Stimulated activated memory B cell treated with anti-CD40 and anti-IgM and Interleukin-4, amounts not matched to agents 10 μg/mL and 1 μg/mL and 100 μg/mL, for 72 hours (primary cell): Measurements from ENCODE around the gene PAK6.
A peak's percentile ranks its signal among the peaks of the same experiment; 100 is the strongest.

Experiments
- ATAC-seq: fragments of 150-1000 bp; cut with Tn5 transposase; 2 replicates; pipeline ENCODE4 v1.10.0; 2021
- H3K27ac Mint-ChIP-seq: one replicate; pipeline ENCODE4 v1.8.0; 2022; ENCODE audit warnings: mild to moderate bottlenecking, mixed read lengths
- H3K27me3 Mint-ChIP-seq: one replicate; pipeline ENCODE4 v1.8.0; 2022; ENCODE audit warnings: mixed read lengths
- H3K36me3 Mint-ChIP-seq: one replicate; pipeline ENCODE4 v1.8.0; 2022; ENCODE audit warnings: mixed read lengths
- H3K4me1 Mint-ChIP-seq: one replicate; pipeline ENCODE4 v1.8.0; 2022; ENCODE audit warnings: mixed read lengths
- H3K4me3 Mint-ChIP-seq: one replicate; pipeline ENCODE4 v1.8.0; 2022; ENCODE audit warnings: mild to moderate bottlenecking, moderate library complexity, mixed read lengths
- H3K9me3 Mint-ChIP-seq: one replicate; pipeline ENCODE4 v1.8.0; 2022; ENCODE audit warnings: mixed read lengths

Gene PAK6

GRCh38 chr15:40259021-40259420 lies 20.2 kb downstream of the PAK6 start:
- H3K4me1 Mint-ChIP-seq: no peaks in the 10 kb centered on the region
- peaks cover 12% of the 10 kb centered on the region for H3K27me3 Mint-ChIP-seq
- no peak overlapping the region for H3K4me3 Mint-ChIP-seq
- no peak for ATAC-seq
- no peak overlapping the region for H3K27ac Mint-ChIP-seq
- H3K36me3 Mint-ChIP-seq: no peaks in the 10 kb centered on the region
- no peaks in the 10 kb centered on the region for H3K9me3 Mint-ChIP-seq

DNA sequence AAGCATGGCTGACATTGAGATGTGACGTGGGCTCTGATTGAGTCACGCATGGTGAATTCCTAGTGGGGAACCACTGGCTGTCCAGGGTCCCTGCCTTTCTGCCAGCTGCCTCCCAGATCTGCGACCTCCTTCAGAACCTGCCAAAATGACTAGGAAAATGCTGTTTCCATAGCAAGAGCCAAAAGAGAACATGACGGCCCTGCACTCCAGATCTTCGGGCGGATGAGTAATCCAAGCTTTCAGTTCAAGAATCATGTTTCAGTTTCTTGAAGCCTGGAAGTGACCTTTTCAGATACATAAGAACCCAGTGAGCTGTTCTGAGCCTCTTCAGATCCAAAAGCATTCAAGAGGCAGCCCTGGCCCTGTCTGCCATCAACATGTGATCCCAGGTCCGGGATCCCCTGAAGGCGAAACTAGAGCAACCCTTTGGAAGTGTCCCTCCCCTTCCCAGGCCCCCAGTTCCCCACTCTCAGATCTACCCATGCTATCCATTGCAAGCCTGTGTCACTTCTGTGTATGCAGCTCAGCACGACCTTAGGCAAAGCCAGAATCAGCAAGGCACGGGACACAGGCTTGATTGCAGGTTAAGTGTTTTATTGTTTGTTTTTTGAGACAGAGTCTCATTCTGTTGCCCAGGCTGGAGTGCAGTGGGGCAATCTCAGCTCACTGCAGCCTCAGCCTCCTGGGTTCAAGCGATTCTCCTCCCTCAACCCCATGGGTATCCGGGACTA lies 24.3 kb downstream of the PAK6 start:
- Mint-ChIP-seq H3K36me3 (no peaks in the 10 kb centered on the region), H3K4me3 (no peak overlapping the region), H3K27ac (no peak overlapping the region), H3K9me3 (no peaks in the 10 kb centered on the region), H3K27me3 (no peaks in the 10 kb centered on the region), H3K4me1 (no peaks in the 10 kb centered on the region)
- ATAC-seq: no peak

DNA sequence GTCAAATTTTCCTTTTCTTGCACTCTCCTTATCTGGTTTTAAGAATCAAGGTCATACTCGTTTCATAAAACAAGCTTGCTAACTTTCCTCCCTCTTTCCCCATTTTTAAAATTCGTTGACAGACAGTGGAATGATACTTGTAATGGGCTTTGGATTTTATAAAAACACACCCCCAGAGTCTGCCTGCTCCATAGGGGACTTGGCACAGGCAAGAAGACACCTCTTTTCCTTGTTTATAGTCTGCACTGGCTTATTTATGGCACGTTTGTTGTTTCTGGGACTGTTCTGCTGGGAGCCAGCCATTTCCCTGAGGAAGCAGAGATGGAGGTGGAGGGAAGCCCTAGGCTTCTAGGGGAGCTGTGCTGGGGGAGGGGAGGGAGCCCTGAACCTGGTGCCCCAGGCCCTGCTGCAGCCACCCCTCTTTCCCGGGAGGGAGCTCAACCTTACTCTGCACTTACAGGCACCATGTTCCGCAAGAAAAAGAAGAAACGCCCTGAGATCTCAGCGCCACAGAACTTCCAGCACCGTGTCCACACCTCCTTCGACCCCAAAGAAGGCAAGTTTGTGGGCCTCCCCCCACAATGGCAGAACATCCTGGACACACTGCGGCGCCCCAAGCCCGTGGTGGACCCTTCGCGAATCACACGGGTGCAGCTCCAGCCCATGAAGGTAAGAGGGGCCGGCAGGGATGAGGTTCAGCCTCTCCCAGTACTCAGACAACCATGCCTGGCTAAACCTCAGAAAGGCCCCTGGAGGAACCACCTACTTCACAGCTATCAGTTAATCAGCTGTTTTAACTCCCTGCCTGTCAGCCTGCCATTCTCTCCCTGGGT lies 25.7 kb downstream of the PAK6 start:
- ATAC-seq: no peak
- Mint-ChIP-seq H3K4me1 (no peaks in the 10 kb centered on the region), H3K27ac (no peak overlapping the region), H3K9me3 (no peaks in the 10 kb centered on the region), H3K4me3 (no peak overlapping the region), H3K36me3 (no peaks in the 10 kb centered on the region), H3K27me3 (no peaks in the 10 kb centered on the region)

DNA sequence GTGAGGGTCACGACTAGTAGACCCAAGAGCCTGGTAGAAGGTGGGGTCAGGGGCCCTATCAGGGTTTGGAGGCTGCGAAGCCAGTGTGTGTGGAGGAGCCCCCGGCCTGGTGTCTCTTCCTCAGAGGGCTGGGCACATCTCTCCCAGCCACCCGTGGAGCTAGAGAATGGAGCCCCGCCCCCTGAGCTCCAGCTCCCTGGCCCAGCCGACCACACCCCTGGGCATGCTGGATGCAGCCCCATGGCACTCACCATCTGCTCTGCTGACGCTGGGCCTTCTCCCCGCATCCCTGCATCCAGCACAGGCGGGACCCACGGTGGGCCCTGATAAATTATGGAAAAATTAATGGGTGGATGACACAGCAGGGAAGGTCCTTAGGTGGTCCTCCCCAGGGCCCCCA lies 26.5 kb downstream of the PAK6 start:
- ATAC-seq: no peak

GRCh38 chr15:40265875-40266274 lies 27.0 kb downstream of the PAK6 start:
- Mint-ChIP-seq H3K4me1 (no peaks in the 10 kb centered on the region), H3K4me3 (no peak overlapping the region), H3K9me3 (no peaks in the 10 kb centered on the region), H3K36me3 (no peaks in the 10 kb centered on the region), H3K27ac (no peak overlapping the region), H3K27me3 (no peaks in the 10 kb centered on the region)
- no peak for ATAC-seq

More for the DNA sequence above, 26.5 kb downstream of the PAK6 start:
- no peak overlapping the region for H3K4me3 Mint-ChIP-seq
- H3K27ac Mint-ChIP-seq: no peak overlapping the region
- no peaks in the 10 kb centered on the region for H3K27me3 Mint-ChIP-seq
- no peaks in the 10 kb centered on the region for H3K9me3 Mint-ChIP-seq
- H3K36me3 Mint-ChIP-seq: no peaks in the 10 kb centered on the region
- no peaks in the 10 kb centered on the region for H3K4me1 Mint-ChIP-seq

DNA sequence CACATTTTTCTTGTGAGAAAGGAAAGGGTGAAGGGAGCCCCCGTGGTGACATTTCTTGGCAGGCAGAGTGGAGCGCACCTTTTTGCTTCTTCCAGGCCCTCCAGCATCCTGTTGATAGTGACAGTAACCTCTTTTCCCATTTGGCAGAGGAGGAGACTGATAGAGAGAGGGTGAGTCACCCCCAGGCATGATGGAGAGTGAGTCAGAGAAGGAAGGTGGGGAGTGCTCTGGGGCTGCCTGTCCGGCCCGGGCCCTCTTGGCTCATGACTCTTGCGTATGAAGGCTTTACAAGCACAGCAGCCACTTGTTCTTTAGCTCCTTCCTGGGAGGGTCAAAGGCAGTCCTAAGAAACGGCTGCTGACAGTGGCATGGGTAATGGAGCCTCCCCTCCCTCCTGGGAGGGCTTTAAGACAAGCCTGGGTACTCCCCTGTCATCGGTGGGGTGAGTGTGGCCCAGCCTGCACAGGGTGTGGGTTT lies 28.0 kb downstream of the PAK6 start:
- Mint-ChIP-seq H3K27me3 (no peaks in the 10 kb centered on the region), H3K27ac (no peak overlapping the region), H3K36me3 (no peaks in the 10 kb centered on the region), H3K4me1 (no peaks in the 10 kb centered on the region), H3K9me3 (no peaks in the 10 kb centered on the region), H3K4me3 (no peak overlapping the region)
- no peak for ATAC-seq

- Mint-ChIP-seq H3K4me1 (no peaks in the 10 kb centered on the region), H3K27ac (no peak overlapping the region), H3K36me3 (no peaks in the 10 kb centered on the region), H3K9me3 (no peaks in the 10 kb centered on the region), H3K4me3 (no peak overlapping the region), H3K27me3 (no peaks in the 10 kb centered on the region)
- ATAC-seq: no peak
These were observed 28.8 kb downstream of the PAK6 start for GRCh38 chr15:40267670-40268069.

- H3K27me3 Mint-ChIP-seq: no peaks in the 10 kb centered on the region
- no peaks in the 10 kb centered on the region for H3K9me3 Mint-ChIP-seq
- ATAC-seq: no peak
These were observed 30.7 kb downstream of the PAK6 start for GRCh38 chr15:40269604-40270003.

GRCh38 chr15:40270246-40270995 lies 31.6 kb downstream of the PAK6 start:
- H3K27ac Mint-ChIP-seq: no peak overlapping the region
- H3K36me3 Mint-ChIP-seq: no peaks in the 10 kb centered on the region
- no peaks in the 10 kb centered on the region for H3K27me3 Mint-ChIP-seq
- no peaks in the 10 kb centered on the region for H3K4me1 Mint-ChIP-seq
- H3K9me3 Mint-ChIP-seq: no peaks in the 10 kb centered on the region
- no peak overlapping the region for H3K4me3 Mint-ChIP-seq
- ATAC-seq: no peak

More at GRCh38 chr15:40269604-40270003, 30.7 kb downstream of the PAK6 start:
- H3K4me3 Mint-ChIP-seq: no peak overlapping the region
- H3K36me3 Mint-ChIP-seq: no peaks in the 10 kb centered on the region
- H3K4me1 Mint-ChIP-seq: no peaks in the 10 kb centered on the region
- H3K27ac Mint-ChIP-seq: no peak overlapping the region

DNA sequence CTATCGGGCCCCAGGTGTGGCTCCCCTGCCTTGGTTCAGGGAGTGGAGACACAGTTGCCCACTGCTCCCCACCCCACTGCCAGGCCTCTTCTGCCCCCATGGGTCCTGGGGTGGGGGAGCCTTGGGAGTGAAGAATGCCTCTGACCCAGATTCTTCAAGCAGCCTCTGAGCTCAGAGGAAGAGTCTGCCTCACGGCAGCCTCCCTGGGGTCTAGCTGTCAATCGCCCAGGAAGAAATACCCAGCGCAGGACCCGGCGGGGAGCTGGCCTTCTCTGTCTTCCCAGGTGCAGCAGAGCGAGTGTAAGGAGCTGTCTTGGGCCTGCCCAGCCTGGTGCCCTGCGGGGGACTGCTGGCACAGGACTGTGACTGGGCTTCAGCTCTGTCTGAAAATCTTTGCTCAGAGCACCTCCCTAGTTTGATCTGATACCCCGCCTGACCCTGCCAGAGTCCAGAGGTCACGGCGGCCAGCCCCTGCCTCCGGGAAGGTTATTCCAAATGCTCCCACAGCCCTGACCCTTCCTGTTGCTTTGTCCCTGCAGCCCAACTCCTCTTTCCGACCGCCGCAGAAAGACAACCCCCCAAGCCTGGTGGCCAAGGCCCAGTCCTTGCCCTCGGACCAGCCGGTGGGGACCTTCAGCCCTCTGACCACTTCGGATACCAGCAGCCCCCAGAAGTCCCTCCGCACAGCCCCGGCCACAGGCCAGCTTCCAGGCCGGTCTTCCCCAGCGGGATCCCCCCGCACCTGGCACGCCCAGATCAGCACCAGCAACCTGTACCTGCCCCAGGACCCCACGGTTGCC lies 33.0 kb downstream of the PAK6 start:
- Mint-ChIP-seq H3K9me3 (no peaks in the 10 kb centered on the region), H3K27ac (no peak overlapping the region), H3K27me3 (peaks cover 12% of the 10 kb centered on the region), H3K4me3 (no peak overlapping the region), H3K36me3 (no peaks in the 10 kb centered on the region), H3K4me1 (peaks cover 12% of the 10 kb centered on the region)
- ATAC-seq: no peak

DNA sequence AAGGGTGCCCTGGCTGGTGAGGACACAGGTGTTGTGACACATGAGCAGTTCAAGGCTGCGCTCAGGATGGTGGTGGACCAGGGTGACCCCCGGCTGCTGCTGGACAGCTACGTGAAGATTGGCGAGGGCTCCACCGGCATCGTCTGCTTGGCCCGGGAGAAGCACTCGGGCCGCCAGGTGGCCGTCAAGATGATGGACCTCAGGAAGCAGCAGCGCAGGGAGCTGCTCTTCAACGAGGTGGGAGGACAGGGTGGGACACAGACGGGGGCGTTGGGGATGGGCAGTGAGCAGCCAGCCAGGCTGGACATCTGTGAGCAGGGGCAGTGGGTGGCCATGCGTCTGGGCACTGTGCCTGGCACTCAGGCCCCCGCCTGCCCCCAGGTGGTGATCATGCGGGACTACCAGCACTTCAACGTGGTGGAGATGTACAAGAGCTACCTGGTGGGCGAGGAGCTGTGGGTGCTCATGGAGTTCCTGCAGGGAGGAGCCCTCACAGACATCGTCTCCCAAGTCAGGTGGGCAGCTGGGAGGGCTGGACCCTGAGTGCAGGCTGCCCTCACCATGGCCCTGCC lies 33.7 kb downstream of the PAK6 start:
- Mint-ChIP-seq H3K27me3 (peaks cover 18% of the 10 kb centered on the region), H3K9me3 (no peaks in the 10 kb centered on the region), H3K36me3 (no peaks in the 10 kb centered on the region), H3K4me1 (peaks cover 19% of the 10 kb centered on the region), H3K27ac (no peak overlapping the region), H3K4me3 (no peak overlapping the region)
- ATAC-seq: no peak

DNA sequence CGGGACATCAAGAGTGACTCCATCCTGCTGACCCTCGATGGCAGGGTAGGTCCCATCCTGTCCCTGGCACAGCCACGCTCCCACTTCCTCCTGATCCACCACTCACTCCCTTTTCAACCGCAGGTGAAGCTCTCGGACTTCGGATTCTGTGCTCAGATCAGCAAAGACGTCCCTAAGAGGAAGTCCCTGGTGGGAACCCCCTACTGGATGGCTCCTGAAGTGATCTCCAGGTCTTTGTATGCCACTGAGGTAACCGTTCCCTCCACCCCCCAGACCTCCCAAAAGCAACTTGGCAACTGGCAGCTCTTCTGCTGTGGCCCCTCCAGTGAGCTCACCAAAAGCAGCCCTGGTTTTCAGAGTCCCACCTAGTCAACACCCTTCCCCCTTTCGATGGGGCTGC lies 34.6 kb downstream of the PAK6 start:
- Mint-ChIP-seq H3K27me3 (peaks cover 27% of the 10 kb centered on the region), H3K9me3 (no peaks in the 10 kb centered on the region), H3K36me3 (no peaks in the 10 kb centered on the region), H3K4me1 (peaks cover 27% of the 10 kb centered on the region), H3K4me3 (no peak overlapping the region), H3K27ac (no peak overlapping the region)
- ATAC-seq: no peak

GRCh38 chr15:40274350-40275274 lies 35.7 kb downstream of the PAK6 start:
- Mint-ChIP-seq H3K36me3 (no peaks in the 10 kb centered on the region), H3K9me3 (no peaks in the 10 kb centered on the region), H3K4me3 (no peak overlapping the region), H3K27ac (no peak overlapping the region), H3K27me3 (peaks cover 39% of the 10 kb centered on the region), H3K4me1 (peaks cover 39% of the 10 kb centered on the region)
- peak; percentile 65 for ATAC-seq

- Mint-ChIP-seq H3K36me3 (no peaks in the 10 kb centered on the region), H3K4me1 (peaks cover 39% of the 10 kb centered on the region), H3K4me3 (no peak overlapping the region), H3K27me3 (peaks cover 48% of the 10 kb centered on the region), H3K9me3 (no peaks in the 10 kb centered on the region), H3K27ac (no peak overlapping the region)
- ATAC-seq: no peak
These were observed 36.7 kb downstream of the PAK6 start for GRCh38 chr15:40275523-40275922.
